Lung (tissue), 12 donors: ENCODE data around the gene PTPRH. TPM values are rescaled to one million over a fixed set of nuclear protein-coding genes. Genes with fewer than 3 reads are reported as not detected.

Experiments used
- ATAC-seq: fragments of 200-7000 bp; cut with Tn5 transposase; one replicate; pipeline ENCODE4 v1.9.1; 2020; ENCODE audit warnings: moderate number of reproducible peaks; ENCODE audit not compliant: insufficient read depth, low FRiP score
- DNase-seq, 3 donors: peaks; one replicate each; pipeline ENCODE4 v3.0.0-alpha.2; 2013 to 2017
- H3K27ac ChIP-seq, 2 donors: one replicate each; pipeline ENCODE4 v1.5.1; 2013; ENCODE audit warnings: mild to moderate bottlenecking in 2 of 2, moderate library complexity in 2 of 2, control low read depth in 1 of 2, inconsistent platforms in 1 of 2, low read depth in 1 of 2, low read length in 1 of 2
- H3K27me3 ChIP-seq, 3 donors: one replicate each; pipeline ENCODE4 v1.5.1; 2013; ENCODE audit warnings: low read length in 2 of 3; ENCODE audit not compliant: control insufficient read depth in 3 of 3, insufficient read depth in 3 of 3
- H3K36me3 ChIP-seq, 4 donors: one replicate each; pipeline ENCODE4 v1.5.1; 2013; ENCODE audit warnings: low read length in 4 of 4, mild to moderate bottlenecking in 1 of 4, moderate library complexity in 1 of 4; ENCODE audit not compliant: control insufficient read depth in 4 of 4, insufficient read depth in 4 of 4
- H3K4me1 ChIP-seq, 5 donors: one replicate each; pipeline ENCODE4 v1.5.1; 2013; ENCODE audit warnings: low read length in 5 of 5, mild to moderate bottlenecking in 2 of 5, moderate library complexity in 1 of 5; ENCODE audit not compliant: control insufficient read depth in 5 of 5, insufficient read depth in 5 of 5
- H3K4me3 ChIP-seq: one replicate; pipeline ENCODE4 v1.5.1; 2013; ENCODE audit warnings: mild to moderate bottlenecking, control low read depth, moderate library complexity
- H3K9ac ChIP-seq, 2 donors: one replicate each; pipeline ENCODE4 v1.5.1; 2013; ENCODE audit warnings: low read length in 2 of 2, control low read depth in 1 of 2; ENCODE audit not compliant: insufficient read depth in 1 of 2
- H3K9me3 ChIP-seq, 4 donors: one replicate each; pipeline ENCODE4 v1.5.1; 2013; ENCODE audit warnings: low read length in 3 of 4, mild to moderate bottlenecking in 1 of 4, moderate library complexity in 1 of 4; ENCODE audit not compliant: control insufficient read depth in 4 of 4, insufficient read depth in 3 of 4
- WGBS, 2 donors: extraction: QIAGEN DNeasy Blood & Tissue Kit; methylation state at CpG; one replicate each; pipeline ENCODE4 v1.1.7; 2013; 5-methylcytosine and 5-hydroxymethylcytosine counted together
- polyA plus RNA-seq, 2 donors: library from polyadenylated mRNA; stranded (reverse); fragments of 200-250 nt; gene quantifications; one replicate each; pipeline ENCODE4 v1.2.1, GENCODE V29; 2013
- total RNA-seq, 2 donors: library from RNA; depleted of rRNA in 1 of 2; stranded (reverse); fragments of >200 nt in 1 of 2; gene quantifications; one replicate each; pipeline ENCODE4 v1.2.1, GENCODE V29; 2014 to 2021
- TF ChIP-seq, protein P1 (sequence below): IDR thresholded peaks from 2 replicates; pipeline ENCODE4 v1.5.1; 2012; ENCODE audit warnings: mild to moderate bottlenecking; ENCODE audit errors: control extremely low read depth, extremely low read depth
- donor health status: control.
- donor health status: control.
- donor health status: Bipolar disorder and iron deficiency.
- donor health status: healthy.
- donor health status: DM: yes; HTN: yes; CAD: no.

PTPRH gene
- total and polyA plus RNA-seq, 4 donors: 0.22 to 1.3 (median 0.51) TPM

DNA sequence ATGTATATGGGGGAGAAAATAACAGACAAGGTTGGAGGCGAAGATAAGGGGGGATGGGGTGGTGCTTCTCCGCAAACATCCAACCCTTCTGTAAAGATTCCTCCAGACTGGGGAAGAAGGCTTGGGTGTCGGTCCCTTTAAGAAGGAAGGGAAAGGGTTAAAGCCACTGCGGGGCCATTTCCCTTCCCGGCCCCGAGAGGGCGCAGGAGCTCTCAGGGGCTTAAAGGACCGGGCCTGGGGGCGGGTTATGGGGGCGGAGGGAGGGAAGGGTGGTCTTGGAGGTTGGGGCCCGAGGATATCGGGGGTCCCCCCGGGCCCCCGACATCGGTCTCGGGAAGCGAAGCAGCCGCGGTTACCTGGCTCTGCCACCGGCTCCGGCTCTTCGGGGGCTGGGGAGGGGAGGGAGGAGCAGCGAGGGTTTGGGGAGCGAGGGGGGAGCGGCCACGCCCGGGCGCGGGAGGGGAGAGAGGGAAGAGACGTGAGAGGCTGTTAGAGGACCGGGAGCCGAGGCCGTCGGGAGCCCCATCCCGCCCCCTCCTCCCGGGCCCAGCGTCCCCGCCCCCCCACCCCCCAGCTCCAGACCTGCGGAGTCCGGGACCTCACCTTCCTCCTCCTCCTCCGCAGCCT, 63.1 kb downstream of the PTPRH start:
- H3K27me3 ChIP-seq: peaks cover 11 to 51% (median 29%) of the 10 kb centered on the region in 3 donors
- DNase-seq: no peak
- H3K36me3 ChIP-seq: no peaks in the 10 kb centered on the region
- H3K4me3 ChIP-seq: no peak overlapping the region
- TF ChIP-seq, protein P1, sequence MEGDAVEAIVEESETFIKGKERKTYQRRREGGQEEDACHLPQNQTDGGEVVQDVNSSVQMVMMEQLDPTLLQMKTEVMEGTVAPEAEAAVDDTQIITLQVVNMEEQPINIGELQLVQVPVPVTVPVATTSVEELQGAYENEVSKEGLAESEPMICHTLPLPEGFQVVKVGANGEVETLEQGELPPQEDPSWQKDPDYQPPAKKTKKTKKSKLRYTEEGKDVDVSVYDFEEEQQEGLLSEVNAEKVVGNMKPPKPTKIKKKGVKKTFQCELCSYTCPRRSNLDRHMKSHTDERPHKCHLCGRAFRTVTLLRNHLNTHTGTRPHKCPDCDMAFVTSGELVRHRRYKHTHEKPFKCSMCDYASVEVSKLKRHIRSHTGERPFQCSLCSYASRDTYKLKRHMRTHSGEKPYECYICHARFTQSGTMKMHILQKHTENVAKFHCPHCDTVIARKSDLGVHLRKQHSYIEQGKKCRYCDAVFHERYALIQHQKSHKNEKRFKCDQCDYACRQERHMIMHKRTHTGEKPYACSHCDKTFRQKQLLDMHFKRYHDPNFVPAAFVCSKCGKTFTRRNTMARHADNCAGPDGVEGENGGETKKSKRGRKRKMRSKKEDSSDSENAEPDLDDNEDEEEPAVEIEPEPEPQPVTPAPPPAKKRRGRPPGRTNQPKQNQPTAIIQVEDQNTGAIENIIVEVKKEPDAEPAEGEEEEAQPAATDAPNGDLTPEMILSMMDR: no peak
- H3K27ac ChIP-seq: no peak overlapping the region
- peaks cover 0 to 4% (median 0%) of the 10 kb centered on the region in 5 donors for H3K4me1 ChIP-seq
- ATAC-seq: no peak
- H3K9ac ChIP-seq: no peak overlapping the region
- peaks cover 0 to 5% (median 0%) of the 10 kb centered on the region in 4 donors for H3K9me3 ChIP-seq
- 1 to 3% methylated on average over 21 to 39 of the region's 41 CpGs for WGBS, 2 donors

DNA sequence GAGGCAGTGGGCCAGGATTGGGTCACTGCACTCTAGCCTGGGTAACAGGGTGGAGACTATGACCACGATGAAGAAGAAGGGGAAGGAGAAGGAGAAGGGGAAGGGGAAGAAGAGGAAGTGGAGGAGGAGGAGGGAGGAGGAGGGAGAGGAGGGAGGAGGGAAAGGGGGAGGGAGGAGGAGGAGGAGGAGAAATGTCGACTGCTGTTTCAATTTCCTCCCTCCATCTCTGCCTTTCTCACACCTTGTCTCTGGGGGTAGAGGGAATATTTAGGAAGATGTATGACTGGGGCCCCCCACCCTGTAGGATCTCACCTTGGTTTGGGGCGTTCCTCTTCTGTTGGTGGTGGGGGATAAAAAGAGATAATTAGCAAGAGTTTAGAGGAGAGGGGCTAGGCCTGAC, 64.1 kb downstream of the PTPRH start:
- no peak for ATAC-seq
- no peaks in the 10 kb centered on the region for H3K36me3 ChIP-seq
- H3K27me3 ChIP-seq: peaks cover 11 to 51% (median 24%) of the 10 kb centered on the region in 3 donors

DNA sequence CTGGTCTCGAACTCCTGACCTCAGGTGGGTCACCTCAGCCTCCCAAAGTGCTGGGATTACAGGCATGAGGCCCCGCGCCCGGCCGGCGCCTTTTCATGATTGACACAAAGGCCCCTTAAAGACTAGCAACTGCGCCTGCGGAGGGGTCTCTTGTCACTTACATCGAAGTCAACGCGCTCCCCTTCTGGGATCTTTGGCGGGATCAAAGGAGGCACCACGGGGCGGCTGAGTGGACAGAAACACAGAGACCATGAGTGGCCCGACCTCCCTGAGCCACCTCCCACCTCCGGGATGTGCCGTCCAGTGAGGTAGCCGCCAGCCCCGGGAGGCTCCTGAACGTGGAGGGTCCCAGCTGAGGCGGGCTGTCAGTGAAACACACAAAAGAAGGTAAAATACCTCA, 67.6 kb downstream of the PTPRH start:
- Histone ChIP-seq H3K27ac (no peak overlapping the region), H3K36me3 (no peaks in the 10 kb centered on the region), H3K4me3 (no peak overlapping the region), H3K4me1 (peaks cover 0 to 4% (median 0%) of the 10 kb centered on the region in 5 donors), H3K9ac (no peak overlapping the region), H3K27me3 (peaks cover 11 to 27% (median 21%) of the 10 kb centered on the region in 3 donors), H3K9me3 (peaks cover 0 to 5% (median 0%) of the 10 kb centered on the region in 4 donors)
- DNase-seq (no peak), ATAC-seq (no peak)
- WGBS, 2 donors: 21 to 24% methylated on average over 21 of the region's 21 CpGs
- TF ChIP-seq, protein P1: no peak

More for the DNA sequence above, 64.1 kb downstream of the PTPRH start:
- Histone ChIP-seq H3K4me1 (peaks cover 0 to 4% (median 0%) of the 10 kb centered on the region in 5 donors), H3K27ac (no peak overlapping the region), H3K9ac (no peak overlapping the region), H3K9me3 (peaks cover 0 to 5% (median 0%) of the 10 kb centered on the region in 4 donors), H3K4me3 (no peak overlapping the region)
- 17 to 23% methylated on average over 2 to 3 of the region's 3 CpGs for WGBS, 2 donors
- TF ChIP-seq, protein P1: no peak
- no peak for DNase-seq
